Common myeloid progenitor, CD34-positive (primary cell): Measurements from ENCODE around the gene GJA10.
A peak's percentile ranks its signal among the peaks of the same experiment; 100 is the strongest.

Experiments used
- CTCF ChIA-PET: fragments of 350-600 bp; sonication (Branson Sonifier 250); formaldehyde crosslinking; loops from one replicate; lab custom pipeline; 2021; ENCODE audit warnings: antibody characterized with exemption; lab: Charles Lee
- POLR2A ChIA-PET: fragments of 350-600 bp; sonication (Branson Sonifier 250); formaldehyde crosslinking; loops from one replicate; lab custom pipeline; 2021; ENCODE audit warnings: antibody characterized with exemption; lab: Charles Lee
- DNase-seq, 3 donors: peaks; one replicate each; pipeline versions ENCODE4 v3.0.0 to v3.0.0-alpha.2; 2013
- H3K27ac ChIP-seq, 2 experiments: 1 replicate in 1 of 2; 2 replicates in 1 of 2; pipeline ENCODE4 v1.7.0; 2013; ENCODE audit warnings: inconsistent platforms in 2 of 2, low read length in 2 of 2, mild to moderate bottlenecking in 2 of 2, low read depth in 1 of 2, moderate library complexity in 1 of 2; ENCODE audit not compliant: severe bottlenecking in 2 of 2, insufficient read depth in 1 of 2, poor library complexity in 1 of 2
- H3K27me3 ChIP-seq, 5 experiments: replicated peaks in 2 of 5; 1 replicate in 3 of 5; 2 replicates in 2 of 5; pipeline versions ENCODE4 v1.6.1 to v1.7.0; 2013; ENCODE audit warnings: low read length in 4 of 5, mild to moderate bottlenecking in 2 of 5, moderate library complexity in 2 of 5, inconsistent platforms in 1 of 5; ENCODE audit not compliant: insufficient read depth in 5 of 5, control insufficient read depth in 4 of 5
- H3K36me3 ChIP-seq, 4 experiments: 1 replicate in 2 of 4; 2 replicates in 2 of 4; pipeline versions ENCODE4 v1.6.1 to v1.7.0; 2013; ENCODE audit warnings: low read length in 3 of 4, control low read depth in 1 of 4, mild to moderate bottlenecking in 1 of 4; ENCODE audit not compliant: control insufficient read depth in 4 of 4, insufficient read depth in 4 of 4
- H3K4me1 ChIP-seq, 4 experiments: 1 replicate in 3 of 4; 2 replicates in 1 of 4; pipeline versions ENCODE4 v1.6.1 to v1.7.1; 2013; ENCODE audit warnings: low read length in 3 of 4, mild to moderate bottlenecking in 3 of 4, control low read depth in 1 of 4, inconsistent platforms in 1 of 4, moderate library complexity in 1 of 4; ENCODE audit not compliant: control insufficient read depth in 4 of 4, insufficient read depth in 4 of 4; ENCODE audit errors: control extremely low read depth in 1 of 4
- H3K4me3 ChIP-seq, 7 experiments: 1 replicate in 4 of 7; 2 replicates in 3 of 7; pipeline versions ENCODE4 v1.5.1 to v1.7.0; 2013; ENCODE audit warnings: mild to moderate bottlenecking in 7 of 7, low read length in 6 of 7, moderate library complexity in 6 of 7, inconsistent platforms in 2 of 7, low read depth in 2 of 7, control low read depth in 1 of 7; ENCODE audit not compliant: insufficient read depth in 4 of 7, control insufficient read depth in 1 of 7; ENCODE audit errors: extremely low read depth in 1 of 7
- H3K9me3 ChIP-seq, 5 experiments: 1 replicate in 4 of 5; 2 replicates in 1 of 5; pipeline versions ENCODE4 v1.6.1 to v1.7.1; 2013; ENCODE audit warnings: low read length in 4 of 5, mild to moderate bottlenecking in 2 of 5, inconsistent platforms in 1 of 5, low read depth in 1 of 5, moderate library complexity in 1 of 5; ENCODE audit not compliant: control insufficient read depth in 4 of 5, insufficient read depth in 2 of 5; ENCODE audit errors: control extremely low read depth in 1 of 5
- WGBS: methylation state at CpG from one replicate; pipeline ENCODE4 v1.1.5; 2013; ENCODE audit not compliant: insufficient coverage; 5-methylcytosine and 5-hydroxymethylcytosine counted together

GJA10 gene

DNA sequence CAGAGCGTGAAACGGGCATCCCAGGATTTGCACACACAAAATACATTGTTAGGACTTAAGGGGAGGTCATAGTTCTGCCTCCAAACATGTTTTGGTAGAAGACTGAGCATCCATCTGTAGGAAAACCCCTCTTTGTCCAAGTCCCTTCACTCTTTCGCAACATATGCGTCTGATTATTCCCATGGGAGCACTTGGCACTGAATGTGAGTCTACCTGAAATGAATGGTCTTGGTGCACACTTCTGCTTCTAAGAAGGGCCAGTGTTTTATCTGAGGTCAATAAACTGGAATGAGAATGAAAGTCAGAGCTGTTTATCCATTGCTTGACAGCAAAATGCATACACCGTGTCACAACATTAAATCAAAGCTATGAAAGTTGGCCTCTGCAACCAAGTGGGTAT lies 33.0 kb downstream of the GJA10 start:
- Histone ChIP-seq H3K4me3 (no peak overlapping the region), H3K4me1 (peaks cover 0 to 28% (median 7%) of the 10 kb centered on the region in 4 experiments), H3K36me3 (peaks cover 0 to 4% (median 2%) of the 10 kb centered on the region in 4 experiments), H3K27ac (no peak overlapping the region), H3K27me3 (no peaks in the 10 kb centered on the region), H3K9me3 (no peaks in the 10 kb centered on the region)
- DNase-seq = no peak
- WGBS = 96% methylated on average over 3 of the region's 5 CpGs
- ChIA-PET POLR2A (no interaction called here), CTCF (no interaction called here)

DNA sequence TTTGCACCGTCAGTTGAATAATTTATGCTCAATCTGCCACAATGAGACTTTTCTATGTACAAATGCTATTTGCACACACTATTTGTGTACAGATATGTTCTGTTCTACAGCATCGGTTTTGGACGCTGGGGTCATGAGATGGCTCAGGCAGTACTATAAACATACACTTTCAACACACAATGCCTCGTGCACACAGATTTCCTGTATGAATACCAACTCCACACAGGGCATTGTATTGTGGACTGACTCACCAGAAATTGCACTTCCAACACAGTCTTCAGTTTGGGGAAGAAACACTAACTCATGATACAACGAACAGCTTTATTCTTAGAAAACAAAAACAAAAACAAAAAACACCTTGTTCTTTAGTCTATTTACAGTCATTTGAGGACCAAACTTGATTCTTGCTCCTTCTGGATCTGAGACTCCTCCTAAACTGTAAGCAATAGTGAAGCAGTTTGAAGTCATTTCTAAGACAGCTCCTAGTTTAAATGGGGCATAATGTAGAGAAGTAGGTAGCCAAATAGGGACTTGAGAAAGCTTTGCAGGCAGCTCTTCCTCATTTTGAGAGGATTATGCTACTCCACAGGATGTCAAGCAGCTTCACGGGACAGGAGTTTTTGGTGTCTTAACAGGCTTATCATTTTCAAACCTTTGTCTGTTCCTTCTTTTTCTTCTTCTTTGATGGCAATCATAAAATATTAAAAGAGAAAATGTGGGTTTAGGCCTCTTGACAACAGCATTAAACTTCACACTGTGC lies 33.7 kb downstream of the GJA10 start:
- H3K36me3 ChIP-seq = peaks cover 0 to 10% (median 2%) of the 10 kb centered on the region in 4 experiments
- H3K27ac ChIP-seq = no peak overlapping the region
- DNase-seq = peak in 2 of 3 donors; percentile 20 to 36
- H3K4me1 ChIP-seq = peaks cover 0 to 28% (median 7%) of the 10 kb centered on the region in 4 experiments
- WGBS = 74% methylated on average over 4 of the region's 6 CpGs
- H3K9me3 ChIP-seq = no peaks in the 10 kb centered on the region
- ChIA-PET CTCF (interaction anchor here (0.8 kb wide), 1 partner anchor 13 kb away, joined by 4 read pairs; no protein-coding TSS in a partner anchor), POLR2A (no interaction called here)
- H3K27me3 ChIP-seq = no peaks in the 10 kb centered on the region
- H3K4me3 ChIP-seq = peak overlapping the region in 1 of 7 experiments; percentile 16

DNA sequence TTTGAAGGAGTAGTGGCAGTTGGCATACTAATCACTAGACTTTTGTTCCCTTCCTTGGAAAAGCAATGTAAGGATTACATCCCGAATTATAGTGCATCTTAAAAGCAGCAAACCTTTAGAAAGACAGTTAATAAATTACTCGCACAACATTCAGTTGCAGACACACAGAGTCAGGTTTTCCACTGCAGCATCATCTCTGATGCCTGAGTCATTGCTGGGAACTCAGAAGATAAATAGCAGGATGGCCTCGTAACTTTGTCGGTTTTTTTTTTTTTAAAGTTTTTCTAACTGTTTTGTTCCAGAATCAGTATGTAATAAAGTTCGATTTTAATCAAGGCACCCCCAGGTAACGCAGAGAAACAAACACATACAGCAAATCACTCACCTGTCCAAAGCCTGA lies 34.3 kb downstream of the GJA10 start:
- no peak for DNase-seq
- H3K4me1 ChIP-seq = peaks cover 0 to 28% (median 7%) of the 10 kb centered on the region in 4 experiments
- ChIA-PET POLR2A (no interaction called here), CTCF (interaction anchor here (0.8 to 1.9 kb wide), 2 partner anchors 12 kb away, joined by 4 to 6 read pairs; no protein-coding TSS in a partner anchor)
- no peak overlapping the region for H3K4me3 ChIP-seq
- H3K27ac ChIP-seq = no peak overlapping the region
- H3K9me3 ChIP-seq = no peaks in the 10 kb centered on the region
- 95% methylated on average over 4 of the region's 6 CpGs for WGBS
- peaks cover 0 to 14% (median 3%) of the 10 kb centered on the region in 4 experiments for H3K36me3 ChIP-seq
- no peaks in the 10 kb centered on the region for H3K27me3 ChIP-seq

DNA sequence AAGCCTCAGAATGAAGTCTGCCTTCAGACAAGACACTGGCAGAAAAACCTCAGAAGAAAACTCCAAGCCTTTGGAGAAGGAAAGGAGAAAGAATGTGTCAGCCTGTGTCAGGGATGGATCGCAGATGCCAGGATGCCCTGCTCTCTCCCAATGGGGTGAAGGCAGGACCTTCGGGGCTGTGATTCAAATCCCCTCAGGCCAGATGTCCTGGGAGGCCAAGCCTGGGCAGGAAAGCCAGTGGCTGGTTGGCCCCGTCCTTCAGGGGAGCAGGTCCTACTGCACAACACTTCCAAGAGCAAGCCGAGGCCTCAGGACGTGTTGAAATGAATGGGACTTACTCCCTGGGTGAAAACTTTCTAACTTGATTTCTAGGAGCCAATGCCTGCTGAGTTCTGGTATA lies 36.5 kb downstream of the GJA10 start:
- POLR2A ChIA-PET = no interaction called here
- no peak overlapping the region for H3K27ac ChIP-seq
- H3K9me3 ChIP-seq = no peaks in the 10 kb centered on the region
- 96% methylated on average over 5 of the region's 5 CpGs for WGBS
- H3K36me3 ChIP-seq = peaks cover 0 to 16% (median 4%) of the 10 kb centered on the region in 4 experiments
- H3K4me3 ChIP-seq = no peak overlapping the region
- no peak for DNase-seq
- H3K4me1 ChIP-seq = peaks cover 0 to 28% (median 7%) of the 10 kb centered on the region in 4 experiments
- no peaks in the 10 kb centered on the region for H3K27me3 ChIP-seq
- CTCF ChIA-PET = interaction anchor here (1.0 to 1.9 kb wide), 3 partner anchors 10 kb away, joined by 4 to 6 read pairs (median 5); no protein-coding TSS in a partner anchor

DNA sequence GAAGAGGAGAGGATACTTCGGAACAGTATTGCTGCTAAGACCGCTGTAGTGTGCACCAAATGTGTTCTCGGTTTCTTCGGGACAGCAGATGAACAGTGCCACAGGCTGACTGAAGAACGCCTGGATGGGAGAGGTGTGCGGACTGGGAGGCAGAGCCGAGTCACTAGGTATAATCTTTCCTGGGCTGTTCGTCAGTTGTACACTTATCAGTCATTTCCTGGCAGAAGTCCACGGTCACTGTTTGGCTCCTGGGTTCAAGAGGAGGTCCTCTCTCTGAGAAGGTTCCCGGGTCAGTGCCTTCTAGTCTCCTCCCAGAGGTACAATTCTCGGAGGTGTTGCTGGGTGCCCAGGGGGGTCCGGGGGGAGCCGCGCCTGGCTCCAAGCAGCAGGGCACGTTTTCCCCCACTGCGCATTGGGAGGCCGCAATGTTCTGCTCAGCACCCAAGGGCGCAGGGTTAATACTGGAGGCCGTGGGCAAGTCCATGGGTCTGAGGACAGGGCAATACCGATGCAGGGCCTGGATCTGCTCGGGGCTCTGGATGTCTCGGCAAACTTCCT lies 38.1 kb downstream of the GJA10 start:
- H3K27me3 ChIP-seq = no peaks in the 10 kb centered on the region
- DNase-seq = no peak
- no peak overlapping the region for H3K4me3 ChIP-seq
- POLR2A ChIA-PET = no interaction called here
- no peaks in the 10 kb centered on the region for H3K9me3 ChIP-seq
- peaks cover 0 to 25% (median 7%) of the 10 kb centered on the region in 4 experiments for H3K4me1 ChIP-seq
- H3K36me3 ChIP-seq = peaks cover 0 to 16% (median 7%) of the 10 kb centered on the region in 4 experiments
- CTCF ChIA-PET = no interaction called here
- H3K27ac ChIP-seq = no peak overlapping the region
- WGBS = 99% methylated on average over 22 of the region's 22 CpGs

DNA sequence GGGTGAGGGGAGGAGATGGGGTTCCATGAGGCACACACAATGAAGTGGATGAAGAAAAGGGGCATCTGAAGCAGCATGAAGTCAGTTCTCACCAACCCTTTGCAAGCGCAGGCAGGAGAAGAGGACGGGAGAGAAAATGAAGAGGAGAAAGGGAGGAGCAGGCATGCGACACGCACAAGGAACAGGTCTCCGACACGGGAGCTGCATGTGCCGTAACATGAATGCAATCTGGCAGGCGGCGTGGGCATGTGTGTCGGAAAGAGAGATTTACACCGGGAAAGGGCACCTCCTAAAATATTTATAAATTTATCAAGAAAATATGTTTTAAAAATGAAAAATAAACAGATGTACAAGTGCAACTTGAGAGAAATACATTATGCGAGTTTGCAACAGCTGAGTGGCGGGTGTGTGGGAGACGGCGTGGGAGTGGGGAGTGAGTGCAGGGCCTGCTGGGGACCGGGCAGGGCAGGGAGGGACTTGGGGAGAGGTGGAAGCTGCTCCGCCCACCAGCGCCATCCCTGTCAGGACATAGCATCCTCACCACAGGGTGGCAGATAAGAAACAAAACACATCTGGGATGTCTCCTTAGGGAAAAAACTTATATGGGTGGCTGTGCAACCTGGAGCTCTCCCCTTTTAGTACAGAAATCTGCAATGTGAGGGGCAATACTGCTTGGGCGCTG lies 40.6 kb downstream of the GJA10 start:
- 95% methylated on average over 11 of the region's 19 CpGs for WGBS
- H3K4me3 ChIP-seq = no peak overlapping the region
- H3K9me3 ChIP-seq = no peaks in the 10 kb centered on the region
- H3K27me3 ChIP-seq = no peaks in the 10 kb centered on the region
- H3K36me3 ChIP-seq = peaks cover 0 to 16% (median 7%) of the 10 kb centered on the region in 4 experiments
- peaks cover 0 to under 1% (median under 1%) of the 10 kb centered on the region in 4 experiments for H3K4me1 ChIP-seq
- CTCF ChIA-PET = interaction anchor here (1.1 kb wide), 1 partner anchor 543 kb away, joined by 3 read pairs; no protein-coding TSS in a partner anchor
- H3K27ac ChIP-seq = no peak overlapping the region
- DNase-seq = no peak
- POLR2A ChIA-PET = no interaction called here
